Urinary bladder (tissue), 4 donors: ENCODE results near the gene MED12L. TPM values are rescaled to one million over a fixed set of nuclear protein-coding genes. Genes with fewer than 3 reads are reported as not detected.

Source experiments
- DNase-seq: peaks from one replicate; pipeline ENCODE4 v3.0.0-alpha.2; 2015; ENCODE audit errors: extremely low spot score
- H3K27ac ChIP-seq: one replicate; pipeline ENCODE4 v1.5.1; 2013; ENCODE audit warnings: low read depth, mild to moderate bottlenecking, moderate library complexity
- H3K36me3 ChIP-seq: one replicate; pipeline ENCODE4 v1.6.1; 2013; ENCODE audit warnings: mild to moderate bottlenecking, moderate library complexity; ENCODE audit not compliant: insufficient read depth
- H3K4me1 ChIP-seq: one replicate; pipeline ENCODE4 v1.6.1; 2013; ENCODE audit warnings: mild to moderate bottlenecking, moderate library complexity; ENCODE audit not compliant: insufficient read depth
- H3K4me3 ChIP-seq: one replicate; pipeline ENCODE4 v1.5.1; 2013; ENCODE audit warnings: low read depth, low read length
- WGBS: extraction: QIAGEN DNeasy Blood & Tissue Kit; methylation state at CpG from one replicate; pipeline ENCODE4 v1.1.7; 2013; 5-methylcytosine and 5-hydroxymethylcytosine counted together
- polyA plus RNA-seq: library from polyadenylated mRNA; stranded (reverse); fragments of 200-250 nt; gene quantifications from one replicate; pipeline ENCODE4 v1.2.3, GENCODE V29; 2013
- total RNA-seq: library from RNA; depleted of rRNA; stranded (reverse); fragments of >200 nt; gene quantifications from one replicate; pipeline ENCODE4 v1.2.3, GENCODE V29; 2014
- donor health status: healthy with polysubstance abuse.
- donor health status: healthy.

The MED12L gene
- total and polyA plus RNA-seq, 2 donors = 0.11 to 3.1 TPM

- no peak overlapping the region for H3K4me3 ChIP-seq
- no peaks in the 10 kb centered on the region for H3K4me1 ChIP-seq
- no peaks in the 10 kb centered on the region for H3K36me3 ChIP-seq
- H3K27ac ChIP-seq = no peak overlapping the region
- DNase-seq = no peak
- 55% methylated on average over 5 of the region's 5 CpGs for WGBS
Observed at GRCh38 chr3:151183265-151183671, 97.8 kb downstream of the MED12L start.

- DNase-seq = no peak
- Histone ChIP-seq H3K4me3 (no peak overlapping the region), H3K27ac (no peak overlapping the region), H3K4me1 (no peaks in the 10 kb centered on the region), H3K36me3 (no peaks in the 10 kb centered on the region)
- 90% methylated on average over 1 of the region's 1 CpG for WGBS
Observed at GRCh38 chr3:151191095-151191494, 105.6 kb downstream of the MED12L start.

- 96% methylated on average over 6 of the region's 6 CpGs for WGBS
- H3K27ac ChIP-seq = no peak overlapping the region
Observed at GRCh38 chr3:151192545-151192944, 107.1 kb downstream of the MED12L start.

GRCh38 chr3:151195826-151196225 lies 110.4 kb downstream of the MED12L start:
- Histone ChIP-seq H3K4me1 (no peaks in the 10 kb centered on the region), H3K36me3 (no peaks in the 10 kb centered on the region)
- WGBS = 49% methylated on average over 1 of the region's 1 CpG

More at GRCh38 chr3:151192545-151192944, 107.1 kb downstream of the MED12L start:
- Histone ChIP-seq H3K4me1 (no peaks in the 10 kb centered on the region), H3K4me3 (no peak overlapping the region), H3K36me3 (no peaks in the 10 kb centered on the region)
- no peak for DNase-seq

GRCh38 chr3:151196434-151196833 lies 111.0 kb downstream of the MED12L start:
- no peak for DNase-seq
- Histone ChIP-seq H3K4me3 (no peak overlapping the region), H3K27ac (no peak overlapping the region), H3K4me1 (no peaks in the 10 kb centered on the region), H3K36me3 (no peaks in the 10 kb centered on the region)

More at GRCh38 chr3:151195826-151196225, 110.4 kb downstream of the MED12L start:
- no peak for DNase-seq
- no peak overlapping the region for H3K27ac ChIP-seq
- H3K4me3 ChIP-seq = no peak overlapping the region

GRCh38 chr3:151197228-151197627 lies 111.8 kb downstream of the MED12L start:
- Histone ChIP-seq H3K27ac (no peak overlapping the region), H3K4me1 (no peaks in the 10 kb centered on the region), H3K4me3 (no peak overlapping the region), H3K36me3 (no peaks in the 10 kb centered on the region)
- WGBS = 97% methylated on average over 8 of the region's 8 CpGs
- DNase-seq = no peak

- no peak overlapping the region for H3K27ac ChIP-seq
- no peak for DNase-seq
- WGBS = 88% methylated on average over 6 of the region's 6 CpGs
- H3K4me3 ChIP-seq = no peak overlapping the region
- H3K36me3 ChIP-seq = no peaks in the 10 kb centered on the region
- no peaks in the 10 kb centered on the region for H3K4me1 ChIP-seq
Observed at GRCh38 chr3:151197981-151198767, 112.7 kb downstream of the MED12L start.

- DNase-seq = no peak
- Histone ChIP-seq H3K27ac (no peak overlapping the region), H3K36me3 (no peaks in the 10 kb centered on the region), H3K4me3 (no peak overlapping the region), H3K4me1 (no peaks in the 10 kb centered on the region)
- WGBS = 94% methylated on average over 5 of the region's 5 CpGs
Observed at GRCh38 chr3:151198849-151199248, 113.4 kb downstream of the MED12L start.

- 84% methylated on average over 4 of the region's 4 CpGs for WGBS
- no peak for DNase-seq
- H3K4me1 ChIP-seq = no peaks in the 10 kb centered on the region
- no peak overlapping the region for H3K4me3 ChIP-seq
- no peaks in the 10 kb centered on the region for H3K36me3 ChIP-seq
- H3K27ac ChIP-seq = peak overlapping the region; percentile 2
Observed at GRCh38 chr3:151199554-151200438, 114.3 kb downstream of the MED12L start.

GRCh38 chr3:151200586-151200985 lies 115.1 kb downstream of the MED12L start:
- no peak for DNase-seq
- H3K4me1 ChIP-seq = no peaks in the 10 kb centered on the region
- 70% methylated on average over 2 of the region's 2 CpGs for WGBS
- H3K4me3 ChIP-seq = no peak overlapping the region
- H3K36me3 ChIP-seq = no peaks in the 10 kb centered on the region
- H3K27ac ChIP-seq = no peak overlapping the region

- H3K27ac ChIP-seq = peak overlapping the region; percentile 16
- DNase-seq = no peak
- 89% methylated on average over 7 of the region's 7 CpGs for WGBS
- peak overlapping the region; percentile 3 for H3K4me3 ChIP-seq
- H3K36me3 ChIP-seq = no peaks in the 10 kb centered on the region
- no peaks in the 10 kb centered on the region for H3K4me1 ChIP-seq
Observed at GRCh38 chr3:151201051-151201730, 115.7 kb downstream of the MED12L start.

GRCh38 chr3:151203051-151203420 lies 117.6 kb downstream of the MED12L start, which contains the start of gene GPR171:
TSS of gene GPR171 (minus strand) at chr3:151203216. CDS start at chr3:151199386, 3,830 bp downstream.
- no peaks in the 10 kb centered on the region for H3K4me1 ChIP-seq
- 90% methylated on average over 3 of the region's 3 CpGs for WGBS
- no peaks in the 10 kb centered on the region for H3K36me3 ChIP-seq
- no peak for DNase-seq
- H3K4me3 ChIP-seq = peak within 1 kb of the TSS; percentile 18
- peak within 1 kb of the TSS; percentile 23 for H3K27ac ChIP-seq

GRCh38 chr3:151204530-151205402 lies 119.3 kb downstream of the MED12L start:
- WGBS = 79% methylated on average over 3 of the region's 3 CpGs
- H3K27ac ChIP-seq = no peak overlapping the region

More at GRCh38 chr3:151204530-151205402, 119.3 kb downstream of the MED12L start:
- Histone ChIP-seq H3K4me1 (no peaks in the 10 kb centered on the region), H3K4me3 (no peak overlapping the region), H3K36me3 (no peaks in the 10 kb centered on the region)
- no peak for DNase-seq
